Panc1 (cell line): Measurements from ENCODE around the gene ACOXL. TPM values are rescaled to one million over a fixed set of nuclear protein-coding genes. Genes with fewer than 3 reads are reported as not detected.

Experiments
- ATAC-seq: fragments of 200-7000 bp; cut with Tn5 transposase; 2 replicates; pipeline ENCODE4 v1.9.1; 2020; ENCODE audit warnings: mild to moderate bottlenecking, moderate library complexity
- BruUV-seq: library from RNA; stranded (reverse); fragments of 400-500 nt; replicated peaks from 2 replicates; lab custom pipeline; 2021; lab: Mats Ljungman, UMichigan
- CTCF ChIA-PET: fragments of 300-600 bp; sonication (Branson Sonifier 250); formaldehyde crosslinking; loops from one replicate; lab custom pipeline; 2022; ENCODE audit warnings: antibody characterized with exemption; lab: Charles Lee
- POLR2A ChIA-PET: fragments of 300-600 bp; sonication (Branson Sonifier 250); formaldehyde crosslinking; loops from one replicate; lab custom pipeline; 2022; ENCODE audit warnings: antibody characterized with exemption; lab: Charles Lee
- DNase-seq: peaks from one replicate; pipeline ENCODE4 v3.0.0-alpha.2; 2010; ENCODE audit warnings: low read depth, low spot score
- H3K27ac ChIP-seq: 2 replicates; pipeline ENCODE4 v1.5.1; 2011; ENCODE audit warnings: mild to moderate bottlenecking, low read length, inconsistent platforms
- H3K27me3 ChIP-seq: fragments of 200-500 bp; sonication (Bioruptor generic); 2 replicates; pipeline ENCODE4 v1.6.0; 2014; ENCODE audit warnings: low read length, inconsistent platforms; ENCODE audit not compliant: control insufficient read depth, insufficient read depth
- H3K36me3 ChIP-seq: fragments of 200-500 bp; sonication (Bioruptor generic); 2 replicates; pipeline ENCODE4 v1.5.1; 2014; ENCODE audit warnings: inconsistent platforms, mild to moderate bottlenecking, low read length, moderate library complexity; ENCODE audit not compliant: control insufficient read depth, insufficient read depth
- H3K4me1 ChIP-seq: 2 replicates; pipeline ENCODE4 v1.5.1; 2011; ENCODE audit warnings: inconsistent platforms, mild to moderate bottlenecking, low read length, moderate library complexity; ENCODE audit not compliant: control insufficient read depth, insufficient read depth
- H3K4me3 ChIP-seq, 2 experiments: 2 replicates each; pipeline ENCODE4 v1.5.1; 2011 to 2012; ENCODE audit warnings: low read depth in 2 of 2, low read length in 2 of 2, mild to moderate bottlenecking in 2 of 2, inconsistent platforms in 1 of 2, moderate library complexity in 1 of 2
- H3K9me3 ChIP-seq: fragments of 200-500 bp; sonication (Bioruptor generic); 2 replicates; pipeline ENCODE4 v1.5.1; 2014; ENCODE audit warnings: low read depth, mild to moderate bottlenecking, inconsistent platforms, low read length, moderate library complexity; ENCODE audit not compliant: control insufficient read depth, insufficient read depth
- POLR2AphosphoS5 ChIP-seq: IDR thresholded peaks from 2 replicates; pipeline ENCODE4 v1.6.1; 2012; ENCODE audit warnings: mild to moderate bottlenecking, low read depth, low read length, moderate library complexity
- SIN3A ChIP-seq: IDR thresholded peaks from 2 replicates; pipeline ENCODE4 v1.6.1; 2012; ENCODE audit warnings: low read depth, mild to moderate bottlenecking, low read length, moderate library complexity, borderline replicate concordance; ENCODE audit not compliant: insufficient read depth
- TCF7L2 ChIP-seq: IDR thresholded peaks from 2 replicates; pipeline ENCODE4 v1.6.1; 2011; ENCODE audit warnings: mild to moderate bottlenecking, low read depth, low read length, inconsistent platforms
- in situ Hi-C: cut with HindIII; loops from 2 replicates; pipeline ENCODE4 v1.10.0; 2016; ENCODE audit warnings: low sequenced_read_pairs, low pct_unique_long_range_greater_than_20kb
- intact Hi-C: fragments of 100-400 bp; cut with micrococcal nuclease; formaldehyde crosslinking; loops from one replicate; pipeline ENCODE4 v1.10.0; 2022; ENCODE audit not compliant: unreplicated experiment
- total RNA-seq: library from RNA; stranded (reverse); gene quantifications from one replicate; pipeline ENCODE4 v1.2.1, GENCODE V29; 2021; ENCODE audit not compliant: unreplicated experiment
- TF ChIP-seq, protein P1 (sequence below): fragments of 450-650 bp; IDR thresholded peaks from 2 replicates; pipeline ENCODE4 v1.5.1; 2017; ENCODE audit warnings: mild to moderate bottlenecking
- TF ChIP-seq, protein P2 (sequence below), 2 experiments: IDR thresholded peaks; 2 replicates each; pipeline ENCODE4 v1.6.1; 2011 to 2012; ENCODE audit warnings: low read depth in 2 of 2, control low read depth in 1 of 2, low read length in 1 of 2, mild to moderate bottlenecking in 1 of 2, moderate library complexity in 1 of 2; ENCODE audit not compliant: insufficient read depth in 1 of 2

ACOXL gene
- total RNA-seq, 1 experiment from 2014 or later = 4.9 TPM

DNA sequence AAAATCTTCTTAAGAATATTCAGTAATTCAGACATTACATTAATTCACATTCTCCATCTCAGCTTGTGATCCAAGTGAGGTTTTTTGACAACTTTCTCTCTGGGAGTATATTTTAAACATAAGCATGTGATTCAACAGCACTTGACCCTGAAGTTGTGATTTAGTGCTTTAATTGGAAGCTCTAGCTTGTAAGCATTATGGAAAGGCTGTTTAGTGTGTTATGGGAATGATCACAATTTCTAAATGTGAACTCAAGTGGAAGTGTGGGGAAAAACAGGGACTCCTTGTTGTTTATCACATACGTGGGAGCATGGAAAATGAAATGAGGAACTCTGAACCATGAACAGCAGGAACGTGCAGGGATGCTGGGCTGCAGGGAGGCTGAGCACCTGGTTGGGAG lies 239.4 kb downstream of the ACOXL start:
- ChIA-PET CTCF (no interaction called here), POLR2A (no interaction called here)
- Histone ChIP-seq H3K4me1 (no peaks in the 10 kb centered on the region), H3K36me3 (no peaks in the 10 kb centered on the region), H3K9me3 (no peaks in the 10 kb centered on the region), H3K4me3 (no peak overlapping the region), H3K27me3 (peaks cover 5% of the 10 kb centered on the region; the same call in 1 of the 2 replicates), H3K27ac (no peak overlapping the region)
- no TSS peak for BruUV-seq
- intact Hi-C loops = no loop called here
- no peak for DNase-seq
- no peak for ATAC-seq
- TF ChIP-seq, protein P1, sequence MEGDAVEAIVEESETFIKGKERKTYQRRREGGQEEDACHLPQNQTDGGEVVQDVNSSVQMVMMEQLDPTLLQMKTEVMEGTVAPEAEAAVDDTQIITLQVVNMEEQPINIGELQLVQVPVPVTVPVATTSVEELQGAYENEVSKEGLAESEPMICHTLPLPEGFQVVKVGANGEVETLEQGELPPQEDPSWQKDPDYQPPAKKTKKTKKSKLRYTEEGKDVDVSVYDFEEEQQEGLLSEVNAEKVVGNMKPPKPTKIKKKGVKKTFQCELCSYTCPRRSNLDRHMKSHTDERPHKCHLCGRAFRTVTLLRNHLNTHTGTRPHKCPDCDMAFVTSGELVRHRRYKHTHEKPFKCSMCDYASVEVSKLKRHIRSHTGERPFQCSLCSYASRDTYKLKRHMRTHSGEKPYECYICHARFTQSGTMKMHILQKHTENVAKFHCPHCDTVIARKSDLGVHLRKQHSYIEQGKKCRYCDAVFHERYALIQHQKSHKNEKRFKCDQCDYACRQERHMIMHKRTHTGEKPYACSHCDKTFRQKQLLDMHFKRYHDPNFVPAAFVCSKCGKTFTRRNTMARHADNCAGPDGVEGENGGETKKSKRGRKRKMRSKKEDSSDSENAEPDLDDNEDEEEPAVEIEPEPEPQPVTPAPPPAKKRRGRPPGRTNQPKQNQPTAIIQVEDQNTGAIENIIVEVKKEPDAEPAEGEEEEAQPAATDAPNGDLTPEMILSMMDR = no peak
- TF ChIP-seq, protein P2, sequence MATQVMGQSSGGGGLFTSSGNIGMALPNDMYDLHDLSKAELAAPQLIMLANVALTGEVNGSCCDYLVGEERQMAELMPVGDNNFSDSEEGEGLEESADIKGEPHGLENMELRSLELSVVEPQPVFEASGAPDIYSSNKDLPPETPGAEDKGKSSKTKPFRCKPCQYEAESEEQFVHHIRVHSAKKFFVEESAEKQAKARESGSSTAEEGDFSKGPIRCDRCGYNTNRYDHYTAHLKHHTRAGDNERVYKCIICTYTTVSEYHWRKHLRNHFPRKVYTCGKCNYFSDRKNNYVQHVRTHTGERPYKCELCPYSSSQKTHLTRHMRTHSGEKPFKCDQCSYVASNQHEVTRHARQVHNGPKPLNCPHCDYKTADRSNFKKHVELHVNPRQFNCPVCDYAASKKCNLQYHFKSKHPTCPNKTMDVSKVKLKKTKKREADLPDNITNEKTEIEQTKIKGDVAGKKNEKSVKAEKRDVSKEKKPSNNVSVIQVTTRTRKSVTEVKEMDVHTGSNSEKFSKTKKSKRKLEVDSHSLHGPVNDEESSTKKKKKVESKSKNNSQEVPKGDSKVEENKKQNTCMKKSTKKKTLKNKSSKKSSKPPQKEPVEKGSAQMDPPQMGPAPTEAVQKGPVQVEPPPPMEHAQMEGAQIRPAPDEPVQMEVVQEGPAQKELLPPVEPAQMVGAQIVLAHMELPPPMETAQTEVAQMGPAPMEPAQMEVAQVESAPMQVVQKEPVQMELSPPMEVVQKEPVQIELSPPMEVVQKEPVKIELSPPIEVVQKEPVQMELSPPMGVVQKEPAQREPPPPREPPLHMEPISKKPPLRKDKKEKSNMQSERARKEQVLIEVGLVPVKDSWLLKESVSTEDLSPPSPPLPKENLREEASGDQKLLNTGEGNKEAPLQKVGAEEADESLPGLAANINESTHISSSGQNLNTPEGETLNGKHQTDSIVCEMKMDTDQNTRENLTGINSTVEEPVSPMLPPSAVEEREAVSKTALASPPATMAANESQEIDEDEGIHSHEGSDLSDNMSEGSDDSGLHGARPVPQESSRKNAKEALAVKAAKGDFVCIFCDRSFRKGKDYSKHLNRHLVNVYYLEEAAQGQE (IDR thresholded peaks at IDR 0.05; ENCODE audit: insufficient read depth in 1 of 2, low read depth in 2 of 2, low read length in 1 of 2) = no peak
- no peak for TF ChIP-seq SIN3A
- no peak for TF ChIP-seq POLR2AphosphoS5
- no peak for TF ChIP-seq TCF7L2
- in situ Hi-C loops = no loop called here

DNA sequence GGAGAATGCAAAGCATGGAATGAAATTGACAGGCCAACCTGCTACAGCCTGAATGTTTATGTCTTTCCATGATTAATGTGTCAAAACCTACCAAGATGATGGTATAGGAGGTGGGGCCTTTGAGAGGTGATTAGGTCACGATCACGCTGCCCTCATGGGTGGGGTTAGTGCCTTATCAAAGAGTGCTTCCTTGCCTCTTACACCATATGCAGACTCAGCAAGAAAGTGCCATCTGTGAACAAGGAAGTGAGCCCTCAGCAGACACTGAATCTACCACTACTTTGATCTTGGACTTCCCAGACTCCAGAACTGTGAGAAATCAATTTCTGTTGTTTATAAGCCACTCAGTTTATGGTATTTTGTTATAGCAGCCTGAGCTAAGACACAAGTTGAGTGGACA lies 240.9 kb downstream of the ACOXL start:
- Histone ChIP-seq H3K36me3 (no peaks in the 10 kb centered on the region), H3K4me3 (no peak overlapping the region), H3K9me3 (no peaks in the 10 kb centered on the region), H3K27me3 (peaks cover 5% of the 10 kb centered on the region; the same call in 1 of the 2 replicates), H3K4me1 (no peaks in the 10 kb centered on the region), H3K27ac (no peak overlapping the region)
- TF ChIP-seq POLR2AphosphoS5 (no peak), TCF7L2 (no peak), SIN3A (no peak)
- TF ChIP-seq, protein P1 = no peak
- in situ Hi-C loops (no loop called here), intact Hi-C loops (no loop called here)
- CTCF ChIA-PET = no interaction called here
- POLR2A ChIA-PET = no interaction called here
- DNase-seq = no peak
- no peak for ATAC-seq
- BruUV-seq = no TSS peak
